Keratinocyte (primary cell): ENCODE measurements around the gene FAM180B. TPM values are rescaled to one million over a fixed set of nuclear protein-coding genes. Genes with fewer than 3 reads are reported as not detected.

ENCODE experiments used
- DNase-seq: peaks from one replicate; pipeline ENCODE4 v3.0.0-alpha.2; 2011; ENCODE audit warnings: low read depth, missing footprints, low spot score
- FAIRE-seq: peaks from 2 replicates; lab custom pipeline; 2011; peaks lifted over from hg19 to GRCh38; lab: Jason Lieb, UNC
- H2AFZ ChIP-seq: 2 replicates; pipeline ENCODE4 v1.6.0; 2012; ENCODE audit warnings: low read length, control low read depth, inconsistent platforms; ENCODE audit not compliant: control insufficient read depth
- H3K27ac ChIP-seq: 2 replicates; pipeline ENCODE4 v1.5.1; 2011; ENCODE audit warnings: low read length; ENCODE audit not compliant: control insufficient read depth, insufficient read depth
- H3K27me3 ChIP-seq: 3 replicates; pipeline ENCODE4 v1.6.0; 2011; ENCODE audit warnings: low read length; ENCODE audit not compliant: control insufficient read depth, insufficient read depth; ENCODE audit errors: extremely low read depth
- H3K36me3 ChIP-seq, 2 experiments: 2 replicates in 1 of 2; 3 replicates in 1 of 2; pipeline ENCODE4 v1.5.1; 2011; ENCODE audit warnings: low read length in 2 of 2, mild to moderate bottlenecking in 1 of 2; ENCODE audit not compliant: control insufficient read depth in 2 of 2, insufficient read depth in 2 of 2; ENCODE audit errors: extremely low read depth in 1 of 2
- H3K4me1 ChIP-seq: 3 replicates; pipeline ENCODE4 v1.5.1; 2011; ENCODE audit warnings: low read length; ENCODE audit not compliant: control insufficient read depth, insufficient read depth; ENCODE audit errors: extremely low read depth
- H3K4me2 ChIP-seq: 3 replicates; pipeline ENCODE4 v1.6.0; 2011; ENCODE audit warnings: low read depth, low read length; ENCODE audit not compliant: control insufficient read depth, insufficient read depth; ENCODE audit errors: extremely low read depth
- H3K4me3 ChIP-seq, 3 experiments: fragments of 200-600 bp in 1 of 3; sonication (generic) in 1 of 3; 2 replicates in 2 of 3; 3 replicates in 1 of 3; pipeline ENCODE4 v1.5.1; 2011 to 2016; ENCODE audit warnings: low read length in 3 of 3, mild to moderate bottlenecking in 3 of 3, control low read depth in 2 of 3, inconsistent platforms in 1 of 3, low read depth in 1 of 3, mixed read lengths in 1 of 3, mixed run types in 1 of 3, moderate library complexity in 1 of 3; ENCODE audit not compliant: control insufficient read depth in 2 of 3, insufficient read depth in 2 of 3; ENCODE audit errors: extremely low read depth in 1 of 3
- H3K79me2 ChIP-seq: 2 replicates; pipeline ENCODE4 v1.6.0; 2012; ENCODE audit warnings: low read length; ENCODE audit not compliant: control insufficient read depth, insufficient read depth
- H3K9ac ChIP-seq: 3 replicates; pipeline ENCODE4 v1.6.0; 2011; ENCODE audit warnings: low read length; ENCODE audit not compliant: control insufficient read depth, insufficient read depth; ENCODE audit errors: extremely low read depth
- H3K9me1 ChIP-seq: 3 replicates; pipeline ENCODE4 v1.6.0; 2011; ENCODE audit warnings: low read length; ENCODE audit not compliant: control insufficient read depth, insufficient read depth; ENCODE audit errors: extremely low read depth
- H3K9me3 ChIP-seq: 2 replicates; pipeline ENCODE4 v1.5.1; 2012; ENCODE audit warnings: low read depth, low read length; ENCODE audit not compliant: control insufficient read depth
- H4K20me1 ChIP-seq: 3 replicates; pipeline ENCODE4 v1.6.0; 2011; ENCODE audit warnings: low read length; ENCODE audit not compliant: control insufficient read depth, insufficient read depth; ENCODE audit errors: extremely low read depth
- EZH2 ChIP-seq: IDR thresholded peaks from one replicate; pipeline ENCODE4 v1.6.1; 2012; ENCODE audit warnings: inconsistent platforms, mild to moderate bottlenecking, low read length, moderate library complexity
- dilution Hi-C: fragments of 300-500 bp; cut with MboI; formaldehyde crosslinking; loops from one replicate; pipeline ENCODE4 v1.7.0; 2020; ENCODE audit warnings: low sequenced_read_pairs; ENCODE audit not compliant: extremely low pct_ligation_motif_present
- polyA plus RNA-seq, 5 experiments: library from polyadenylated mRNA; depleted of rRNA in 3 of 5; stranded (reverse) in 3 of 5; stranded (forward) in 1 of 5; unstranded in 1 of 5; fragments of >200 nt; gene quantifications; 1 replicate in 1 of 5; 2 replicates in 3 of 5; 3 replicates in 1 of 5; pipeline versions ENCODE4 v1.2.1 to v1.2.3, GENCODE V29; 2011 to 2012; ENCODE audit warnings: missing spikeins in 2 of 5, low read depth in 1 of 5, low replicate concordance in 1 of 5
- TF ChIP-seq, protein P1 (sequence below), 3 experiments: IDR thresholded peaks in 1 of 3; conservative IDR thresholded peaks in 1 of 3; optimal IDR thresholded peaks in 1 of 3; 2 replicates in 2 of 3; 3 replicates in 1 of 3; pipeline versions ENCODE3 to v1.5.1; 2011; ENCODE audit warnings: low read length in 3 of 3, mild to moderate bottlenecking in 3 of 3, moderate library complexity in 2 of 3, control low read depth in 1 of 3, inconsistent platforms in 1 of 3; ENCODE audit not compliant: insufficient read depth in 2 of 3; ENCODE audit errors: extremely low read depth in 1 of 3

The FAM180B gene
- polyA plus RNA-seq, 1 donor (not counting 4 experiments of a cell fraction or from before 2014, with no cell fraction given), result not detected

DNA sequence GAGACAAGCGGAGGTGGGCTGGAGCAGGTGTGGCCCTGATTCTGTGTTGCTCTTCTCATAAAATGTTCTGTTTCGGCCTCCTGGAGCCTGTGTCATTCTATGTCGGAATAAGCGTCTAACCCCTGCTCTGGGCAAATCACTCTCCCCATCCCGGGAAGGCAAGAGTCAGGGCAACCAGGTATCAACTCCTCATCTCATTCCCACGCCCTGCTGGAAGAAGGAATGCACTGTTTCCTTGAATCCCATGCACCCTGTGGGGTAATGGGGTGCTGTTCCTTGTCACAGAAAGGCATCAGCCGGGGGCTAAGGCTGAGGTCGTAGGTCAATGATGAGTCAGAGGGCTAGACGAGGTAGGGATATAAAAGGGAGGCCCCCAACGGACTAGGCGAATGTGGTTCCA lies 2.6 kb downstream of the FAM180B start:
- DNase-seq (no peak), FAIRE-seq (no peak)
- H3K9me3 ChIP-seq, result no peaks in the 10 kb centered on the region
- dilution Hi-C loops, result no loop called here
- H3K36me3 ChIP-seq, result peaks cover 0 to 3% of the 10 kb centered on the region in 2 experiments
- H3K4me1 ChIP-seq, result peaks cover 3% of the 10 kb centered on the region
- no peak overlapping the region for H3K4me2 ChIP-seq
- H3K79me2 ChIP-seq, result no peaks in the 10 kb centered on the region
- no peak overlapping the region for H3K9ac ChIP-seq
- no peak for TF ChIP-seq EZH2
- TF ChIP-seq, protein P1, sequence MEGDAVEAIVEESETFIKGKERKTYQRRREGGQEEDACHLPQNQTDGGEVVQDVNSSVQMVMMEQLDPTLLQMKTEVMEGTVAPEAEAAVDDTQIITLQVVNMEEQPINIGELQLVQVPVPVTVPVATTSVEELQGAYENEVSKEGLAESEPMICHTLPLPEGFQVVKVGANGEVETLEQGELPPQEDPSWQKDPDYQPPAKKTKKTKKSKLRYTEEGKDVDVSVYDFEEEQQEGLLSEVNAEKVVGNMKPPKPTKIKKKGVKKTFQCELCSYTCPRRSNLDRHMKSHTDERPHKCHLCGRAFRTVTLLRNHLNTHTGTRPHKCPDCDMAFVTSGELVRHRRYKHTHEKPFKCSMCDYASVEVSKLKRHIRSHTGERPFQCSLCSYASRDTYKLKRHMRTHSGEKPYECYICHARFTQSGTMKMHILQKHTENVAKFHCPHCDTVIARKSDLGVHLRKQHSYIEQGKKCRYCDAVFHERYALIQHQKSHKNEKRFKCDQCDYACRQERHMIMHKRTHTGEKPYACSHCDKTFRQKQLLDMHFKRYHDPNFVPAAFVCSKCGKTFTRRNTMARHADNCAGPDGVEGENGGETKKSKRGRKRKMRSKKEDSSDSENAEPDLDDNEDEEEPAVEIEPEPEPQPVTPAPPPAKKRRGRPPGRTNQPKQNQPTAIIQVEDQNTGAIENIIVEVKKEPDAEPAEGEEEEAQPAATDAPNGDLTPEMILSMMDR (optimal IDR thresholded peaks at IDR 0.05 in 1 of 3, IDR thresholded peaks at IDR 0.05 in 1 of 3, conservative IDR thresholded peaks at IDR 0.05 in 1 of 3; ENCODE audit: extremely low read depth in 1 of 3, insufficient read depth in 2 of 3, low read length in 3 of 3), result no peak
- peaks cover 45% of the 10 kb centered on the region for H3K27me3 ChIP-seq
- no peaks in the 10 kb centered on the region for H3K9me1 ChIP-seq
- H2AFZ ChIP-seq, result no peak overlapping the region
- H3K4me3 ChIP-seq, result no peak overlapping the region
- H4K20me1 ChIP-seq, result no peaks in the 10 kb centered on the region
- H3K27ac ChIP-seq, result no peak overlapping the region

GRCh38 chr11:47589584-47589976 lies 3.1 kb downstream of the FAM180B start:
- TF ChIP-seq, protein P1 (optimal IDR thresholded peaks at IDR 0.05 in 1 of 3, IDR thresholded peaks at IDR 0.05 in 1 of 3, conservative IDR thresholded peaks at IDR 0.05 in 1 of 3; ENCODE audit: extremely low read depth in 1 of 3, insufficient read depth in 2 of 3, low read length in 3 of 3), result no peak
- no peak for TF ChIP-seq EZH2
- H3K4me1 ChIP-seq, result peaks cover 3% of the 10 kb centered on the region
- H3K79me2 ChIP-seq, result no peaks in the 10 kb centered on the region
- H3K36me3 ChIP-seq, result no peaks in the 10 kb centered on the region
- H3K9me1 ChIP-seq, result no peaks in the 10 kb centered on the region
- H2AFZ ChIP-seq, result peak overlapping the region; percentile 46
- H3K4me2 ChIP-seq, result no peak overlapping the region
- dilution Hi-C loops, result no loop called here
- DNase-seq (no peak), FAIRE-seq (no peak)
- H3K4me3 ChIP-seq, result no peak overlapping the region
- H3K9me3 ChIP-seq, result no peaks in the 10 kb centered on the region
- H3K27ac ChIP-seq, result no peak overlapping the region
- peaks cover 3% of the 10 kb centered on the region for H4K20me1 ChIP-seq
- H3K27me3 ChIP-seq, result peaks cover 50% of the 10 kb centered on the region
- H3K9ac ChIP-seq, result no peak overlapping the region
